NCI-H510A treated with DMSO at 0.1 percent for 48 hours (cell line): ENCODE data around the gene LONP1.

ENCODE experiments used
- DNase-seq: peaks from one replicate; lab custom pipeline; 2025; lab: John Stamatoyannopoulos, UW

LONP1 gene

DNA sequence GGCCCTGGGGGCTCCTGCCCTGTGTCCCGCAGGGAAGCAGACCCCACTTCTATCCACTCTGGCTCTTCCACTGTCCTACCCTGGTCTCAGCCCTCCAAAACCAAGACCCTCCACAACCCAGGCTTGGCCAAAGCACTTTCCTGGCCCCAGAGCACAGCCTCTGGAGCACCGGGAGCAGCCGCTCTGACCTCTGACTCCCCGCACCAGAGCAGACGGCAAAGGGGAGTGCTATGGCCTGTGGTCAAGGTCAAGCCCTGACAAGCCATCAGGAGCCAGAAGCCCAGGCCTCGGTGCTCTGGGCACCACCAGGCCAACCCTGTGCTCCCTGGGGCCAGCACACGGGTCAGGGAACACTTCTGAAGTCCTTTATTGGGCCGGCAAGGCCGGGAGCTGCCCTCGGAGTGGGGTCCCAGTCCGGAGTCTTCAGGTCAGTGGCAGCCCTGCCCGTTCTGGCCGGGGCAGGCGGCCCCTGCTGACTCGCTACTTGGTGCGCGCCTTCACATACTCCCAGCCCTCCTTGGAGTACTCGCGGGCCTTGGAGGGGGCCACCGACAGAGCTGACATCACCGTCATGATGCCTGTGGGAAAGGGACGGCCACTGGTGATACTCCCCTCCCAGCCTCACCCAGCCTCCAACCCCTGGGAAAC, 41.8 kb downstream of the LONP1 start:
- DNase-seq: no peak

DNA sequence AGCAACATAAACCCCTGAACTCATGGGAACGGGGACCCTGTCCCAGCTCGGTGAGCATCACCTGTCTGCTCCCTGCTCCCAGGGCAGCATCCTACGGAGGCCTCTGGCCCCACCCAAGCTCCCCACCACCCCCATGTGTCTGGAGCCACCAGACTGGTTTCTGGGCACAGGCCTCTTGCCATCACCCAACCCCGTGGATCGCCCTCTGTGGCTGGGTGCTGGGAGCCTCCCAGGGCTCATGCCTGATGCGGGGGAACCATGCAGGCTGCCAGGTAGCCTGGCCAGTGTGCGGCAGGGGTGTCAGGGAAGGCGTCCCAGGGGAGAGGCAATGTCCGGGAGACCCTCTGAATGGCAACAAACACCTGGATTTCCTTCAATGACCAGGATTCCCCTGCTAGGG, 42.4 kb downstream of the LONP1 start:
- no peak for DNase-seq

DNA sequence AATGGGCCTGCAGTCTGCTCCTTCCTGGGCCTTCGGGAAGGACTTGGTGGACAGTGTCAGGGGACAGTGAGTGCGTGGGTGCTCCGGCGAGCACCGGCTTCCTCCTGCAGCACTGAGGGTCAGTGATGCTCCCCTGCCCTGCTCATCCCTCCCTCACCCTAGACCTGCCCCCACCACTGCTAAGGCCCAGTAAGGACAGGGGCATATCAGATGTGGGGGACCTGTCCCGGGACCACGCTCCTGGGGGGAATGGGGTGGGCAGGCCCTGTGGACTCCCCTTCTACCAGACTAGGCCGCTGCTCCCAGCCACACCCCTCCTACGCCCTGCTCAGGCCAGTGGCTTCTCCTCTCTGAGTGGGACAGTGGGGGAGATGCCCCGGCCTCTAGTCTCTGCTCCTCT, 42.8 kb downstream of the LONP1 start:
- DNase-seq: no peak

DNA sequence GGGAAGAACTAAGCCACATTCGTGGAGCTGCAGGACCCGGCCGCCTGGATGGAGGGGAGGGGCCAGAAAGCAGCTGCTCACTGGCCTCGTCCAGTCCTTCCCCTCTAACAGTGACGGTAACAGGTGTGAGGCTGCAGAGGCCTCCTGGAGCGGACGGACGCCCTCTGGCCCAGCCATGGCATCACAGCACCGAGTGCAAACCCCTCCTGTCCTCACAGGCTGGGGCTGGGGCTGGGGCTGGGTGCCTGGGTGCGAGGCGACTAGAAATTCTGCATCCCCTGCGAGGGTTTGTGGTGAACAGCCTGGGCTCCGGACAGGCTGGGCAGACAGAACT, 43.2 kb downstream of the LONP1 start:
- no peak for DNase-seq

- DNase-seq: no peak
These were observed 43.7 kb downstream of the LONP1 start for GRCh38 chr19:5676105-5676771.

DNA sequence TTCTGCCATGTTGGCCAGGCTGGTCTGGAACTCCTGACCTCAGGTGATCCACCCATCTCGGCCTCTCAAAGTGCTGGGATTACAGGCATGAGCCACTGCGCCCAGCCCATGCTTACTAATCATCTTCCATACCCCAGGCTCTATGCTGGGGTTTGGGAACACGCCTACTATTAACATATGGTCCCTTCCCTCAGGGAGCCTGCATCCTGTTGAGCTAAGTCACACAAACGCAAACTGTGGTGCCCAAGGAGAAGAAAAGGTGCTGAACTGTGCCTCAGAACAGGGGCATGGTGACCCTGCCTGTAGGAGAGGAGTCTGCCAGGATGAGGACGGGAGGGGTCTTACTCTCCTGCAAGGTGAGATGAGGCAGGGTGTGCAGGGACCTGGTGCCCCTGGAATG, 45.2 kb downstream of the LONP1 start:
- DNase-seq: no peak

- no peak for DNase-seq
These were observed 46.2 kb downstream of the LONP1 start for GRCh38 chr19:5673752-5674151.

DNA sequence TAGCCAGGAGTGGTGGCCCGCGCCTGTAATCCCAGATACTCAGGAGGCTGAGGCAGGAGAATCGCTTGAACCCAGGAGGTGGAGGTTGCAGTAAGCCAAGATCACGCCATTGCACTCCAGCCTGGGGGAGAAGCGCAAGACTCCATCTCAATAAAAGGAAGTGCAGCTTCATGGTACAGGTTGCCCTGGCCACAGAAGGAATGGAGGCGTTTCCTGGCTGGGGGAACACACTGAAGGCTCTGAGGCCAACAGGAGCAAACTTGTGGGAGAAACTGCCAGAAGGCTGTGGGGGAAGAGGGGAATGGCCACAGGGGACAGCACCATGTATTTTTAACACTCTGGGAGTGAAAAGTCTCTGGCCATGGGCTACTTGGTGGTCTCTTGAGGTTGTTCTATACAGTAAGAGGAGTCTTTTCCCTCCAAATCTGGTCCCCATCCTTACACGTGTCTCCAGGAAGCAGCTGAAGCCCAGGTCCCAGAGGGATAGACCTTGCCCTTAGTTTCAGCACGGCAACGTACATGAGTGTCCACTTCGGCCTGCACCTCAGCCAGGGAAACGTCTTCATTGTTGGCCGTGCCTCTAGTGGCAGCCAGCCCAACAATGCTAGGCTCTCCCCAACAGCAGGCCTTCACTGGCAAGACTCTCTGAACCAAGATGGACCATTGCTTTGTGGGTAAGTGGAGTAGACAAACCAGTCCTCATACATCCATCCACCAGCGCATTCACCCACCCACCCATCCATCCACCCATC, 47.1 kb downstream of the LONP1 start:
- DNase-seq: no peak

- no peak for DNase-seq
These were observed 48.3 kb downstream of the LONP1 start for GRCh38 chr19:5671600-5671999.

GRCh38 chr19:5669212-5669611, 50.7 kb downstream of the LONP1 start:
- DNase-seq: no peak

- no peak for DNase-seq
These were observed 52.1 kb downstream of the LONP1 start for GRCh38 chr19:5667751-5668271.

GRCh38 chr19:5666921-5667610, 52.9 kb downstream of the LONP1 start:
- DNase-seq: no peak

DNA sequence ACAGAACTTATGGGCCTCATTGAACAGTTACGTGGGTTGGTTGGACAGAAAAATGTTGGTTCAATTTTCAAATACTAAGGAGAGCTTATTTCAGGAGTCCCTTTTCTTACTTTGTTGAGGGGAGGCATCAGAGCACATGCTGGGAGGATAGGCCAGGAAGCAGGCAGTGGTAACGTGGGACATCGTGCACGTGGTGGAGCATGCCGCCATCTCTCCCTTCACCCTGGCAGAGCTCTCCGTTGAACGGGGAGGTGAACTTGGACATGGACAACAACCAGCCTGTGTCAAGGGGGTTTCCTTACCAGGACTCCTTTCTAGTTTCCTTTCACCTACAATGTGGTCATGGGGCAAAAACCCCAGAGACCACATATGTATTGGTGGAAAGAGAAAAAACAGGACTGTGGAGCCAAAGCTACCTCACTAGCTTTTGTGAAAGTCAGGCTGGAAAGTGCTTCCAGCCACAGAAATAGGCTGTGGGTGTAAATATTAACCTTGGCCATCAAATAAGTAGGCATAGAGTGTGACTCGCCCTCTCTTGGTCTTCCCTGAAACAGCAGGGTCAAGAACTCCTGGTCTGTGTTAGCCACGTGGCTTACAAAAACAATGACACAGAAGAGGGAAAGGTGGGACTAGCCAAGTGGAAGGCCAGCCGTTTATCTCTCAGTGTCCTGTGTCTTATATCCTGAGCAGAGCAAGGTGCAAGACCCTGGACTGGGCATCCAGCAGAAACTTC, 54.0 kb downstream of the LONP1 start:
- DNase-seq: no peak

DNA sequence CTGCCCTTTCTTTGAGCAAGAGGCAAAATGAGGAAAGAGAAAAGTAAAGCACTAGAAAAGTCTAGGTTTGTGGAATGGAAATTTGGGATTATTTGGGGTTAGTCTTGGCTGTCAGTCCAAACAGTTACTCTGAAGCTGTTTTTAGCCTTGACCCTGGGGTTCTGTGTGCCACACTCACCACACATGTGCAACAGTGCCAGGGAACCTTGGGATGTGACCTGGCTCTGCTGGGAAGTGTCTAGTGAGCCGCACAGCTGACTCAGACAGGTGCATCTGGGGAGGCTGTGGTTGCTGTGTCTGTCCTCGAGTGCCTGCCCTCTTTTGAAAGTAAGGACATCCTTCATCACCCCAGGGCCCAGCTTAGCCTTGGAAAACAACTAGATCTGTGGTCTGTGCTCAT, 55.4 kb downstream of the LONP1 start:
- DNase-seq: no peak

GRCh38 chr19:5663904-5664303, 56.0 kb downstream of the LONP1 start:
- no peak for DNase-seq

GRCh38 chr19:5661483-5661882, 58.5 kb downstream of the LONP1 start:
- no peak for DNase-seq

GRCh38 chr19:5655412-5655811, 64.5 kb downstream of the LONP1 start:
- no peak for DNase-seq

GRCh38 chr19:5654931-5655330, 65.0 kb downstream of the LONP1 start:
- no peak for DNase-seq

- DNase-seq: no peak
These were observed 67.7 kb downstream of the LONP1 start for GRCh38 chr19:5652261-5652660.

DNA sequence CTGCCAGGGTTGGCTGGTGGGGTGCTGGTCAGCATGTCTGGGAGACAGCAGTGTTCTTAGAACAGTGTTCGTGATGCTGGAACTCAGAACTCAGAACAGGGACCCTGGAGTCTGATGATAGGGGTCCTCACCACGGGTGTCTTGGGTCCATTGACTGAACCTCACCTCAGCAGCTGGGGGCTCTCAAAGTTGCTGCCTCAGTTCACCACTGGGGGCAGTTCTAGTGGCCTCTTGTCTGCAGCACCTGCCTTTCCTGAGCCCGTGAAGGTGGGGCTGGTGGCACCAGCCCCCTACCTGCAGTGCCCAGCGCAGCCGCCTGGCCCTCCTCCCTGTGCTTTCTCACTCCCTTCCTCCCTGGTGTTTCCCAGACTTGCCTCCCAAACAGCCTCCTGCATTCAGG, 68.6 kb downstream of the LONP1 start:
- no peak for DNase-seq

- no peak for DNase-seq
These were observed 71.5 kb downstream of the LONP1 start for GRCh38 chr19:5648464-5648863.

- DNase-seq: no peak
These were observed 73.2 kb downstream of the LONP1 start for GRCh38 chr19:5646703-5647102.
